ENCODE measurements around the gene ECI1.
"Not testable (repeated sequence)": the region's sequence is repeated elsewhere in the genome, so short reads cannot be mapped to it uniquely, and the experiment has no call there.

The ECI1 gene

GRCh38 chr16:2210009-2210332, 41.4 kb downstream of the ECI1 start:
- DNase-seq = no peak

GRCh38 chr16:2209258-2210008, 42.0 kb downstream of the ECI1 start:
- no peak for DNase-seq

GRCh38 chr16:2208772-2209171, 42.6 kb downstream of the ECI1 start:
- no peak for DNase-seq

- DNase-seq = no peak
These were observed 43.1 kb downstream of the ECI1 start for GRCh38 chr16:2208308-2208707.

- DNase-seq = no peak
These were observed 43.5 kb downstream of the ECI1 start for GRCh38 chr16:2207872-2208271.

- peak; percentile 30 to 66 (median 62) for DNase-seq
These were observed 44.5 kb downstream of the ECI1 start for GRCh38 chr16:2206780-2207433.

- DNase-seq = no peak
These were observed 45.0 kb downstream of the ECI1 start for GRCh38 chr16:2206420-2206779.

- no peak for DNase-seq
These were observed 45.4 kb downstream of the ECI1 start for GRCh38 chr16:2205967-2206313.

GRCh38 chr16:2205104-2205966, 46.1 kb downstream of the ECI1 start, which contains the start of gene MLST8:
MLST8 (plus strand) TSS chr16:2205454; CDS start chr16:2206086, 632 bp downstream.
- DNase-seq = peak; percentile 88 to 97 (median 93)

GRCh38 chr16:2204416-2205103, 46.8 kb downstream of the ECI1 start:
- DNase-seq = no peak

GRCh38 chr16:2203119-2203688, 48.2 kb downstream of the ECI1 start:
- not testable (repeated sequence) for DNase-seq

- DNase-seq = no peak
These were observed 51.1 kb downstream of the ECI1 start for GRCh38 chr16:2200313-2200712.

GRCh38 chr16:2199621-2200139, 51.7 kb downstream of the ECI1 start:
- DNase-seq = no peak

GRCh38 chr16:2199095-2199494, 52.3 kb downstream of the ECI1 start:
- DNase-seq = no peak

- DNase-seq = no peak
These were observed 53.1 kb downstream of the ECI1 start for GRCh38 chr16:2198283-2198682.

GRCh38 chr16:2197765-2198164, 53.6 kb downstream of the ECI1 start:
- DNase-seq = no peak

GRCh38 chr16:2196981-2197511, 54.3 kb downstream of the ECI1 start:
- DNase-seq = no peak

- DNase-seq = peak; percentile 43 to 82 (median 66)
These were observed 55.0 kb downstream of the ECI1 start, which contains the start of gene CASKIN1 for GRCh38 chr16:2196162-2196980. CASKIN1 (minus strand) TSS chr16:2196605; CDS start chr16:2196432, 173 bp downstream.

GRCh38 chr16:2195322-2196161, 55.8 kb downstream of the ECI1 start:
- no peak for DNase-seq

GRCh38 chr16:2194852-2195321, 56.5 kb downstream of the ECI1 start:
- DNase-seq = peak; percentile 21 to 63 (median 42)
